Measurements from ENCODE around the gene SLC1A2. TPM values are rescaled to one million over a fixed set of nuclear protein-coding genes. Genes with fewer than 3 reads are reported as not detected.

Gene SLC1A2
- polyA plus RNA-seq, 1 experiment: 0.60 TPM

- DNase-seq (ENCODE audit: low read depth): no peak
- POLR2A ChIA-PET: no interaction called here
- Histone ChIP-seq H3K27me3 (ENCODE audit: control insufficient read depth, insufficient read depth, low read length) (no peaks in the 10 kb centered on the region), H3K4me3 (ENCODE audit: low read depth, low read length) (no peak overlapping the region), H3K36me3 (ENCODE audit: control insufficient read depth, insufficient read depth, low read length) (no peaks in the 10 kb centered on the region; the same call in 1 of the 2 replicates)
- CTCF ChIA-PET: interaction anchor here (1.1 to 2.2 kb wide), 2 partner anchors 10 to 11 kb away, joined by 3 to 11 read pairs; no protein-coding TSS in a partner anchor
- no peak for TF ChIP-seq CTCF (IDR thresholded peaks at IDR 0.05; ENCODE audit: insufficient read depth, low read depth, low read length)
These were observed 183.3 kb downstream of the SLC1A2 start for GRCh38 chr11:35235936-35236666.

DNA sequence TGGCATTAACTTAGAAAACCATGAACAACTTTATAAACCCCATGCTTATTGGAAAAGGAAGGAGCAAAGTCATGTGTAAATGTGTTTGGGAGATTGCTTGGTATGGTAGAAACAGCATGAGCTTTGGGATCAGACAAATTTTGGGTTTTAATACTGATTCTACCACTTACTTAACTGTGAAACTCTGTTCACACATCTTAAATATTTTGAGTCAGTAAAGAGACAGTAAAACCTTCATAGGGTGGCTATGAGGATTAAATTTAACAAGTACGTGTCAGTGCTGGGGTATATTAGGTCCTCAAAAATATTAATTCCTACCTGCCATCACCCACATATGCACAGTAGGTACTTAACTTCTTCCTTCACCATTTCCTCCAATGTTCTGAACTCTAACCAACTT, 183.9 kb downstream of the SLC1A2 start:
- ChIA-PET POLR2A (no interaction called here), CTCF (interaction anchor here (1.1 kb wide), 1 partner anchor 10 kb away, joined by 3 read pairs; no protein-coding TSS in a partner anchor)
- no peak for TF ChIP-seq CTCF (IDR thresholded peaks at IDR 0.05; ENCODE audit: insufficient read depth, low read depth, low read length)
- Histone ChIP-seq H3K4me3 (ENCODE audit: low read depth, low read length) (no peak overlapping the region), H3K27me3 (ENCODE audit: control insufficient read depth, insufficient read depth, low read length) (no peaks in the 10 kb centered on the region), H3K36me3 (ENCODE audit: control insufficient read depth, insufficient read depth, low read length) (no peaks in the 10 kb centered on the region; the same call in 1 of the 2 replicates)
- DNase-seq (ENCODE audit: low read depth): no peak

- DNase-seq (ENCODE audit: low read depth): no peak
- Histone ChIP-seq H3K36me3 (ENCODE audit: control insufficient read depth, insufficient read depth, low read length) (peaks cover 1% of the 10 kb centered on the region), H3K27me3 (ENCODE audit: control insufficient read depth, insufficient read depth, low read length) (no peaks in the 10 kb centered on the region), H3K4me3 (ENCODE audit: low read depth, low read length) (no peak overlapping the region)
- no peak for TF ChIP-seq CTCF (IDR thresholded peaks at IDR 0.05; ENCODE audit: insufficient read depth, low read depth, low read length)
- POLR2A ChIA-PET: no interaction called here
- CTCF ChIA-PET: interaction anchor here (1.1 kb wide), 1 partner anchor 10 kb away, joined by 3 read pairs; no protein-coding TSS in a partner anchor
These were observed 184.2 kb downstream of the SLC1A2 start for GRCh38 chr11:35235157-35235468.

- no peaks in the 10 kb centered on the region for H3K27me3 ChIP-seq (ENCODE audit: control insufficient read depth, insufficient read depth, low read length)
- TF ChIP-seq CTCF (IDR thresholded peaks at IDR 0.05; ENCODE audit: insufficient read depth, low read depth, low read length): no peak
- peaks cover 4% of the 10 kb centered on the region for H3K36me3 ChIP-seq (ENCODE audit: control insufficient read depth, insufficient read depth, low read length)
- CTCF ChIA-PET: no interaction called here
- no peak for DNase-seq (ENCODE audit: low read depth)
- POLR2A ChIA-PET: no interaction called here
- no peak overlapping the region for H3K4me3 ChIP-seq (ENCODE audit: low read depth, low read length)
These were observed 184.8 kb downstream of the SLC1A2 start for GRCh38 chr11:35234460-35235156.

GRCh38 chr11:35233518-35233917, 185.8 kb downstream of the SLC1A2 start:
- CTCF ChIA-PET: no interaction called here

More at GRCh38 chr11:35233518-35233917, 185.8 kb downstream of the SLC1A2 start:
- H3K4me3 ChIP-seq (ENCODE audit: low read depth, low read length): no peak overlapping the region
- no peak for DNase-seq (ENCODE audit: low read depth)
- H3K27me3 ChIP-seq (ENCODE audit: control insufficient read depth, insufficient read depth, low read length): no peaks in the 10 kb centered on the region
- POLR2A ChIA-PET: no interaction called here
- H3K36me3 ChIP-seq (ENCODE audit: control insufficient read depth, insufficient read depth, low read length): peaks cover 7% of the 10 kb centered on the region
- TF ChIP-seq CTCF (IDR thresholded peaks at IDR 0.05; ENCODE audit: insufficient read depth, low read depth, low read length): no peak
